Activated CD8-positive, alpha-beta memory T cell treated with anti-CD3 and anti-CD28 coated beads for 36 hours (primary cell): ENCODE data around the gene PRR15. TPM values are rescaled to one million over a fixed set of nuclear protein-coding genes. Genes with fewer than 3 reads are reported as not detected.
"Not testable (repeated sequence)": the region's sequence is repeated elsewhere in the genome, so short reads cannot be mapped to it uniquely, and the experiment has no call there.

Experiments used
- CTCF ChIA-PET: fragments of 350-600 bp; sonication (Branson Sonifier 250); formaldehyde crosslinking; loops from one replicate; lab custom pipeline; 2021; ENCODE audit warnings: antibody characterized with exemption; lab: Charles Lee
- POLR2A ChIA-PET: fragments of 350-600 bp; sonication (Branson Sonifier 250); formaldehyde crosslinking; loops from one replicate; lab custom pipeline; 2021; ENCODE audit warnings: antibody characterized with exemption; lab: Charles Lee
- total RNA-seq, 2 experiments: library from RNA; stranded (reverse); gene quantifications; one replicate each; pipeline ENCODE4 v1.2.3, GENCODE V29; 2021

Gene PRR15, protein sequence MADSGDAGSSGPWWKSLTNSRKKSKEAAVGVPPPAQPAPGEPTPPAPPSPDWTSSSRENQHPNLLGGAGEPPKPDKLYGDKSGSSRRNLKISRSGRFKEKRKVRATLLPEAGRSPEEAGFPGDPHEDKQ
- total RNA-seq: not detected

DNA sequence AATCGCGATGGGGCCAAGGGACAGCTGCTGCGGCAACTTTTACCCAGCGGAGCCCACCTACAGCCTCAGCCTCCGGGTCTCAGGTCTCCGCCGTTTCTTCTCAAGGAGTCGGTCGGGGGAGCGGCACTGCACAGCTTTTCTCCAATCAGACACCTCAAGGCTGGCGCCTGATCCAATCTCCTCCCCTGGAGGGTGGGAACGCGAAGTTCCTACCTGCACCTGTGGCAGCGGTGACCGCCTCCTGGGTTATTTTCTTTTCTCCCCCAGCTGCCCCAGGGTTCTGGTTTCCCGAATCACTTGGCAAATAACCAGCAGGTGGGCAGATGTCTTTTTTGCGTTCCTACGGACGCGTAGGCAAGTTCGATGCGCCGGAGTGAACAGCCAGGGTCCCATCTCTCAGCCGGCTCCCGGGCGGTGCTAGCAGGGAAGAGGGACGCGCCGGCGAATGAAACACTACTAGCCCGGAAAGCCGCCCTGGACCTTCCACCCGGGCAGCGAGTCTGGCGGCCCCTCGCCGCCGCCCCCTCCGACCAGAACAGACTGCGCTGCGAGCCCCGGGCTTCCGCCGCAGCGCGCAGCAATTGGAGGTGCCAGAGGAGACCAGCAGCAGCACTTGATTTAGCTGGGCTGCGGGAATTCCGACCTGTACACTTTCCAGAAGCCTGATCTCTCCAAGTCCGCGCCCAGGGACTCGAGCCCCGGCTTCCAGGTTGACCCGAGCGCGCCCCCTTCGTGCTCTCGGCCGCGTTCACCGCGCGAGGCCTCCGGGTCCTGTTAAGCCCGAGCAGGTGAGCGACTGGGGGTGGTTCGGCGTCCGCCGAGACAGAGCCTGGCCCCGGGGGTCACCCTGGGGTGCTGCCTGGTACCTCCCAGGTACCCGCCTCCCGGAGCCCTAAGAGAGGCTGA, at the start of gene PRR15:
Gene PRR15, plus strand, starts transcription at position 246 of the 906 bp plus-strand sequence. CDS start 2,495 bp downstream, outside the sequence.
- CTCF ChIA-PET: no interaction called here
- POLR2A ChIA-PET: no interaction called here

DNA sequence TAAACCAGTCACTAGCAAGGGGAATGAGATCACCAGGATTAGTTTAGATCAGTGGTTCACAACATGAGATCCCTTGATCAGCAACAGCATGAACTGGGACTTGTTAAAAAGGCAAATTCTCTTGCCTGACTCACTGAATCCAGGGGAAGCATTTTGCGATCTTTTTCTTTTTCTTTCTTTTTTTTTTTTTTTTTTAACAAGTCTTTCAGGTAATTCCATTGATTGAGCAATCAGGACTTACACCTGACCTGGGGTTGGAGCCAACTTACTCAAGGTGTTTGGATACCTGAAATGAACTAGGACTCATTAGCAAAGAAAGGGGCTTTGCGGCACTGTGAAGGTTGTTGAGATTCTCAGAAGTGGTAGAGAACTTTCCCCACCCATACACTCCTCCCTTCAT, 47.1 kb upstream of the PRR15 start:
- ChIA-PET CTCF (no interaction called here), POLR2A (no interaction called here)

DNA sequence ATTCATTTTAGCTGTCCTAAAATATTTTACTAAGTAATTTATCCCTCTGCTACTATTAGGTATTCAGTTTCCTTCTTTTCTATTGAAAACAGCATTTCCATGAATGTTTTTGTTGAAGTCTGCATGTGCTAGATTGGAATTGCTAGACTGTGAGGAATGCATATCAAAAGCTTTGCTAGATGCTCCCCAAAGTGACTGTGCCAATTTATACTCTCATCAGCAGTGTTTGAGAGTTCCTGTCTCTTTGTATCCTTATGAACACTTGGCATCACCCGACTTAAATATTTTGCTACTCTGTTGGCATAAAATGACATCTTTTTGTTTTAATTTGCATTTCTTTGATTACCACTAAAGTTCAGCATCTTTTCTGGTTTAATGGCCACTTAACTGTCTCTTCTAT, 45.0 kb upstream of the PRR15 start:
- CTCF ChIA-PET: interaction anchor here (0.6 kb wide), 1 partner anchor 12 kb away, joined by 3 read pairs; no protein-coding TSS in a partner anchor

DNA sequence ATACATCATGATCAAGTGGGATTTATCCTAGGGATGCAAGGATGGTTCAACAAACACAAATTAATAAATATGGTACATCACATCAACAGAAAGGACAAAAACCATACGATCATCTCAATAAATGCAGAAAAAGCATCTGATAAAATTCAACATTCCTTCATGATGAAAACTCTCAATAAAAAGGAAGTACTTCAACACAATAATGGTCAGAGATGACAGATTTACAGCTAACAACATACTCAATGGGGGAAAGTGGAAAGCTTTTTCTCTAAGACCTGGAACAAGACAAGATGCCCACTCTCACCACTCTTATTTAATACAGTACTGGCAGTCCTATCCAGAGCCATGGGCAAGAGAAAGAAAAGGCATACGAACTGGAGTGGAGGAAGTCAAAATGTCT, 39.9 kb upstream of the PRR15 start:
- POLR2A ChIA-PET: no interaction called here
- CTCF ChIA-PET: no interaction called here

More for the DNA sequence above, 45.0 kb upstream of the PRR15 start:
- POLR2A ChIA-PET: no interaction called here

DNA sequence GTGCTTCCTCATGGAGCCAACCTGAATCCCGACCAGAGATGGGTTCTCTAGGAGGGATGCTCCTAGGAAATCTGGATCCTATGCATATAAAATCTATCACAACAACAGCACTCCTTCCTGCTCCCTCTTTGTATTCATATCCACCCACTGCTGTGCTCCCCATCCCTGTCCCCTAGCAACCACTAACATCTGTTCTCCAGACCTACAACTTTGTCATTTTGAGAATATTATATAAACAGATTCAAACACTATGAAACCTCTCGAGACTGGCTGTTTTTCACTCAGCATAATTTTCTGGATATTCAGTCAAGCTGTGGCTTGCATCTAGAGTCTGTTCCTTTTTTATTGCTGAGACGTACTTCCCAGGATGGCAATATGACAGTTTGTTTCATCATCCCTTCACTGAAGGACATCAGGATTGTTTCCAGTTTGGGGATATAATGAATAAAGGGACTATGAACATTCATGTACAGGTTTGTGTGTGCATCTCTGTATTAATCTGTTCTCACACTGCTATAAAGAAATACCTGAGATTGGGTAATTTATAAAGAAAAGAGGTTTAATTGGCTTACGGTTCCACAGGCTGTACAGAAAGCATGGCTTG, 36.0 kb upstream of the PRR15 start:
- POLR2A ChIA-PET: no interaction called here
- CTCF ChIA-PET: no interaction called here

DNA sequence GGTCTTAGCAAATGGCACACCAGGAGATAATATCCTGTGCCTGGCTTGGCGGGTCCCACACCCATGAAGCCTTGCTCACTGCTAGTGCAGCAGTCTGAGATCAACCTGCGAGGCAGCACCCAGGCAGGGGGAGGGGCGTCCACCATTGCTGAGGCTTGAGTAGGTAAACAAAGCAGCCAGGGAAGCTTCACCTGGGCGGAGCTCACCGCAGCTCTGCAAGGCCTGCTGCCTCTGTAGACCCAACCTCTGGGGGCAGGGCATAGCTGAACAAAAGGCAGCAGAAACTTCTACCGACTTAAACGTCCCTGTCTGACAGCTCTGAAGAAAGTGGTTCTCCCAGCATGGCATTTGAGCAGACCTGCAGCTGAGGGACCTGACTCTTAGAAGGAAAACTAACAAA, 35.1 kb upstream of the PRR15 start:
- POLR2A ChIA-PET, CTCF ChIA-PET: not testable (repeated sequence)

DNA sequence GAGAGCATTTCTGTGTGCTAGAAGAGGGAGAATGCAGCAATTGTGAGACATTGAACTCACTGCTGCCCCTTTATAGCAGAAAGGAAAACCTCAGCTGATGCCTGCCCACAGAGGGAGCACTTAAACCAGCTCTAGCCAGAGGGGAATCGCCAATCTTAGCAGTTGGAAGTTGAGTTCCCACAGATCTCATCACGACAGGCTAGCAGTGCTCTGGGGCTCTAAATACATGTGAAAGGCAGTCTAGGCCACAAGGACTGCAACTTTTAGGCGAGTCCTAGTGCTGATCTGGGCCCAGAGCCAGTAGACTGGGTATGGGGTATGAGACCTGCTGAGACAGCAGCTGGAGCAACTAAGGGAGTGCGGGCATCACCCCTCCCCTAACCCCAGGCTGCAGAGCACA, 25.2 kb upstream of the PRR15 start:
- ChIA-PET POLR2A (no interaction called here), CTCF (no interaction called here)

DNA sequence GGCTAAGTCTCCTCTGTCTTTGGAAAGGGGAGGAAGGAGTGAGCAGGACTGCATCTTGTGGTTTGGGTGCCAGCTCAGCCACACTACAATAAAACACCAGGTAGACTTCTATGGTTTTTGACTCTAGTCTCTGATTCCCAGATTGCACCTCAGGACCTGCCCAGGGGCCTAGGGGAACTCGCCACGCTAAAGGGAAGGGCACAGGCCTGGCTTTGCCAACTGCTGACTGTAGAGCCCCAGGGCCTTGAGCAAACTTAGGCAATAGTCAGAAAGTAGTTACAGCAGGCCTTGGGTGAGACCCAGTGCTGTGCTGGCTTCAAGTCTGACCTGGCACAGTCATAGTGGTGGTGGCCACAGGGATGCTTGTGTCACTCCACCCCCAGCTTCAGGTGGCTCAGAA, 24.2 kb upstream of the PRR15 start:
- ChIA-PET POLR2A (no interaction called here), CTCF (no interaction called here)

DNA sequence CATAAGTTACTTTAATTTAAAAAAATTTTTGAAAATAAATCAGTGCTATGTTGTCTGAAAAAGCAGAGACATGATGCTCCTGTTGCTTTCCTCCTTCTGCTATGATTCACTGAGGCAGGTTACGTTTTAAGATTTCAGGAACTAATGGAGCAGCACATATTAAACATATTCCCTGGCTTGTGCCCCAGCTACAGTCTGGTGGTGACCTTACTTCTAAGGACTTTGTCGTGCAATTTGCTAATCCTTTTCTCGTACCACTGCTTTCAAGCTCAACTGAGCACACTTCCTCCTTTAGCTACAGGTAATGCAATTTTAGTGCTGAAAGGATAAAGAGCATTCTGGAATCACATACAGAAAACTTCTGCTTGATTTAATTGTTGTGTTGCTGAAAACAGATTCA, 16.2 kb upstream of the PRR15 start:
- ChIA-PET POLR2A (no interaction called here), CTCF (no interaction called here)

DNA sequence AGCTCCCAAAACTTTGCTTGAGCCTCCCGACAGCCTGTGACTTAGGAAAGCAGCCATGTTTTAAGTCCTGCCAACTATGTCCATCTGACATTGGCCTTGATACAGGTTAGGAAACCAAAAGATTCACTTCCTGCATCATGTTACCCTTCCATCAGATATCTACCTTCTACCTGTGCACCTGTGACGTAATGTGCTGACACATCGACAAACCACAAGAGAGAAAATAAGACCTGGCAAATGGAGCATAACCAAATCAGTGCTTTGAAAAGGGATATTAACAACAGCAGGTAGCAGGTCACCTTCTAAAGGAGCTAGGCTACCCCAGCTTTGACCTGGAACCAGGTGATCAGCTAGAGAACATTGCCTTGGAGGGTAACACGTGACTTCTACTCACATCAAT, 14.8 kb upstream of the PRR15 start:
- ChIA-PET POLR2A (no interaction called here), CTCF (no interaction called here)

DNA sequence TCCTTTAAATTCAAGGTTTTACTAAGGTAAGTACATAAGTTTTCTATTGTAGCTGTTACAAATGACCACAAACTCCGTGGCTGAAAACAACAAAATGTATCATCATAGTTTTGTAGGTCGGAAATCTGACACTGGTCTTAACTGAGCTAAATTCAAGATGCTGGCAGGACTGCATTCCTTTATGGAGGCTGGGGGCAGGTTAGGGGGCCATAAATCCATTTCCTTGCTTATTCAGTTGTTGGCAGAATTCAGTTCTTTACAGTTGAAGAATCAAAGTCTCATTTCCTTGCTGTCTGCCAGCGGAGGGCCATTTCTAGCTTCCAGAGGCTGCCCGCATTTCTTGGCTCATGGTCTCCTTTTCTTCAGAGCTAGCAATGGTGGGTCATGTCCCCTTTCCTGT, 11.2 kb upstream of the PRR15 start:
- CTCF ChIA-PET: interaction anchor here (0.6 kb wide), 1 partner anchor 1131 kb away, joined by 4 read pairs; no protein-coding TSS in a partner anchor

DNA sequence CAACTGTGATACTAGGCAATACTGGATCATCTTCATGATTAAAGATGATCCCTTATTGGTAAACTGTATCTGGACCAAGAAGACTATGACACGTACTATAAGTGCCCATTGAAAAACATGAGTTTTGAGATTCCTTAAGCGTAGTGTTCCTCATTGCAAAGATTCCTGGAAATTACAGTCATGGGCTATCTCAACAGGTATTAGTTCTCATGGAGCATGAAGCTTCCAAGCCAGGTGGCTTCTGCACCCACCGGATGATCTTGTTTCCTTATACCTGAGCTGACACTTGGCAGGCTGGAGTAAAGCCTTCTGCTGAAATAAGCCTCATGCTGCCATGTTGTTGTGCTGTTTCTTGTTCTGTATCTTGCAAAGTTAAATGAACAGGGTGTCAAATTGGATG, 8.6 kb upstream of the PRR15 start:
- CTCF ChIA-PET: no interaction called here
- POLR2A ChIA-PET: no interaction called here

More for the DNA sequence above, 11.2 kb upstream of the PRR15 start:
- POLR2A ChIA-PET: no interaction called here

DNA sequence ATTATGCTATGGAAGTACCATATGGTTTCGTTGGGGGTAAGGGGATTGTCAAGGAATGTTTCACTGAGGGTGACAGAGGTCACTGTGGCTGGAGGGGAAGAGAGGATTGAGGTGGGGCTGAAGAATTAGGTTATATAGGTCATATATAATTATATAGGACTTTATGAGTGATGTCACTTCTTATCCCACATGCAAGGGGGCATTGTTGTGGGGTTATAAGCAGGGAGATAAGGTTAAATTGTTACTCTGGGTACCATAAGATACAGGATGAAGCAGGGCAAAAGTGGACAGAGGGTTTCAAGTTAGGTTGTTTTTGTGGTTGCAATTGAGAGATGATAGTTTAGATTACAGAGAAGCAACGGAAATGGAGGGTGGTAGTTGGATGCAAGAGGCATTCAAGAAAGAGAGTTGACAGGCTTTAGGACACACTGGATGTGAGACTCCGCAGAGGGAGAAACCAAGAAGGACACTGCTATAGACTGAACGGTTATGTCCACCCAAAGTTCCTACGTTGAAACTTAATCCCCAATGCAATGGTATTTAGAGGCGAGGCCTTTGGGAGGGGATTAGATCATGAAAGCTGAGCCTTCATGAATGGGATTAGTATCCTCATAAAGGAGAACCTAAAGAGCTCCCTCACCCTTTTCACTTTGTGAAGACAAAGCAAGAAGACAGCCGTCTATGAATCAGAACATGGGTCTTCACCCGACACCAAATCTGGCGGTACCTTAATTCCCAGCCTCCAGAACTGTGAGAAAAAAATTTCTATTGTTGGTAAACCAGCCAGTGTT, 7.0 kb upstream of the PRR15 start:
- CTCF ChIA-PET: no interaction called here

DNA sequence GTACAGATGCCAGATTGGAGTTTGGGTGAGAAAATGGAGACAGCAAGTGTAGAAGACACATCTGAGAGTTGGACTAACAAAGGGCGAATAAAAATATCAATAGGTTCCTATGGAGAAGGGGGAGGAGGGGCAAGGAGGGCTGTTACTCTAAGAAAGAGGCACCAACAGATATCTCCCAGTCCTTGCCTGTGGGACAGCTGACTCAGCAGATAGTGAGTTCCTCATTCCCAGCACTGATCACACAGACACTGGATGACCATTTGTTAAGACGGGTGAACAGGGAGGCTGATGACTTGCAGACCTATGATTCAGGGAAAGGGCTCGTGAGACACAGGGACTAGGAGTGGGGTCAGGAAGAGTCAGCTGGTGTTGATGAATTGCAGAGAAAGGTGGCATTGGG, 5.7 kb upstream of the PRR15 start:
- ChIA-PET POLR2A (no interaction called here), CTCF (no interaction called here)

More for the DNA sequence above, 7.0 kb upstream of the PRR15 start:
- POLR2A ChIA-PET: no interaction called here

DNA sequence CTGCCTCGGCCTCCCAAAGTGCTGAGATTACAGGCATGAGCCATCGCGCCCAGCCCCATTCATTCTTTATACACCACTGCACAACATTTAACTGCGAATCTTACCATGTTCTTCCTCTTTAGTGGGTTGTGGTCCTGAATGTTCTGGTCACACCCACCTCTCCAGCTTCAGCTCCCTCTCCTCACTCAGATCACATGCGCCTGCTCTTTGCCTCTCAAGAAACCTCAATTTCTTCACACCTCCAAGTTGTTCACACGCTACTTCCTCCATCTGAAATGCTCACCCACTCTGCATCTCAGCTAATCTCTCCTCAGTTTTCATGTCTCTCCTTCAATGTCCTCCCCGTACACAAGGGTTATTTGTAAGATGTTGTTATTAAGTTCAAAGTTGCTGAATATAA, 2.4 kb upstream of the PRR15 start:
- ChIA-PET CTCF (no interaction called here), POLR2A (no interaction called here)

DNA sequence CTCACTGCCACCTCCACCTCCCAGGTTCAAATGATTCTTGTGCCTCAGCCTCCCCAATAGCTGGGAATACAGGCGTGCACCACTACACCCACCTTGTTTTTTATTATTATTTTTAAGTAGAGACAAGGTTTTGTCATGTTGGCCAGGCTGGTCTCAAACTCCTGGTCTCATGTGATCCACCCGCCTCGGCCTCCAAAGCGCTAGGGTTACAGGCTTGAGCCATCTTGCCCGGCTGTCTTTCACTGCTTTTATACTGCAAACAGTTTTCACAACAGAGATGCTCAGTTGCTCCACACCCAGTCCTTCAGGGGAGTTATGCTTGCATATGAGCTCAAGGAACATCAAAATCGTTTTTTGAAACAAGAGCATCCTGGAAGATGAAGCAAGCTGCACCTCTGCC, 1.3 kb upstream of the PRR15 start:
- POLR2A ChIA-PET: no interaction called here
- CTCF ChIA-PET: no interaction called here

DNA sequence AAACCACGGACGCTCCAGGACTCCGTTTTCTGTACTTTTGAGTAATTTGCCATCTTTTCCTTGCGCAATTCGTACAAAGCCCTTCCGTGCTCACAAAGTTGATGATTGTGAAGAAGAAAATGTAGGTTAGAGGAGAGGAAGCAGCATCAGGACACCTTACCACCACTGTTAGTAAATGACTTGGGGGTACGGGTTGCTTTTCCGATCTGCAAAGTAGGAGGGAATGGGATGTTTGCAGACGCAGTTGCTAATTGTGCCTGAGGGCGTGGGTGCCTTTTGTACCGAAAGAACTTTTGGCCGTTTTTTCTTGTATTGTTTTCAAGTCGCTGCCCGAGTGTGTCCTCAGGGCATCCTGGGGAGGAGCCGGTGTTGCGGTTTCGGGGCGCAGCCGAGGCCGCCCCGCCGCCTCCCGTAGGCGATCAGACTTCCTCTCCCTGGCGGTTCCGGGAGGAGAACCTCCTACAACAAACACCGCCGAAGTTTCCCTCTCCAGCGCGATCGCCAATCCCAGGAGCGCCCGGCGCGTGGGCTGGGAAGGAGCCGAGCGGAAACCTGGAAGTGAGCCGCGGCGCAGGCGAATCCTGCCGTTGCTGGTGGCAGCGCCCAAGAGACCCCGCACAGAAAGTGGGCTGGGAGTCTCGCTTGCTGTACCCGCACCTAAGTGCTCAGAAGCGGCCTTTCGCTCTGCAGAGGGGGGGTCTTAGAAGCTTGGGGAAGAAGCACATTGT, 1.0 kb downstream of the PRR15 start:
- ChIA-PET POLR2A (interaction anchor here (0.5 kb wide), 1 partner anchor 1118 kb away, joined by 3 read pairs; no protein-coding TSS in a partner anchor), CTCF (no interaction called here)

DNA sequence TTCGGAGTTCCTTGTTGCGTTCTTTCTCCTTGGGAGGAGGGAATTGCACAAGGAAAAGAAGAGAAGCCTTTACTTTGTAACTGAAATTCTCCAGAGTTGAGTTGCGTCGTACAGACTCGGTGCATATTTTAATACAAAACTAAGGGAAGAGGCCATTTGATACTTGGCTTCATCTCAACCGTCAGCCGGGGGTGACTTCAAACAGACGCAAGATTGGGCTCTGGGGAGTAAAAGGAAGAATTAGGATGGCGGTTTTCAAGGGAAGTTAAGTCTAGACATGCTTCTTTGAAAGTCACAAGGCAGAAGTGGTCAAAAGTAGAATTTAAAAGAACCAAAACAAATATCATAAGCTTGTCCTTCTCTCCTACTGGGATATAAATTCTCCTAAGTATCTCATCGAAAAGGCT, 1.6 kb downstream of the PRR15 start:
- ChIA-PET CTCF (no interaction called here), POLR2A (interaction anchor here (0.5 kb wide), 1 partner anchor 1117 kb away, joined by 3 read pairs; no protein-coding TSS in a partner anchor)

DNA sequence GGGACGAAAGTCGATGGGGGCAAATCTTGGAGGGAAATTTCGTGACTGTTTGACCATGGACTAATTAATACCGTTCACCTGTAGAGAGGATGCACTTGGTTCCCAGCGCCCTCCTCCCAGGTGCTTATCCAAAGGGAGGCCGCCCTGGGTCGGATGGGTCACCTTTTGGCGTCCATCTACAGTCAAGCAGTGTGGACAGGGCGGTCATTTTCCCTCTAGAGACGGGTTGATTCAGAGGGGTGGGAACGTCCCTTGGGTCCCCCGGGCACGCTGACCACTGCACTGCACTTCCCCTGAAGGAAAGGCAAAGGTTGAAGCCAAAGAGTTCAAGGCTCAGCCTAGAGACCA, 2.0 kb downstream of the PRR15 start:
- POLR2A ChIA-PET: no interaction called here
- CTCF ChIA-PET: no interaction called here
